GM12878 (cell line): ENCODE data around the gene UMOD. TPM values are rescaled to one million over a fixed set of nuclear protein-coding genes. Genes with fewer than 3 reads are reported as not detected.

ENCODE experiments used
- ATAC-seq: fragments of 200-7000 bp; cut with Tn5 transposase; 3 replicates; pipeline ENCODE4 v1.9.1; 2020; ENCODE audit warnings: mild to moderate bottlenecking, moderate library complexity
- BruUV-seq: library from RNA; stranded (reverse); fragments of 400-500 nt; replicated peaks from 2 replicates; lab custom pipeline; 2021; lab: Mats Ljungman, UMichigan
- CTCF ChIA-PET: fragments of 300-600 bp; sonication (Branson Sonifier 250); formaldehyde crosslinking; extraction: SDS; loops from one replicate; lab custom pipeline; 2021; ENCODE audit warnings: inconsistent platforms; lab: Yijun Ruan, JAX
- POLR2A ChIA-PET: fragments of 350-600 bp; formaldehyde crosslinking; extraction: SDS; loops from one replicate; lab custom pipeline; 2021; ENCODE audit warnings: inconsistent platforms; lab: Charles Lee
- RAD21 ChIA-PET: fragments of 300-600 bp; sonication (Branson Sonifier 250); formaldehyde crosslinking; loops from one replicate; lab custom pipeline; 2023; ENCODE audit warnings: antibody characterized with exemption; ENCODE audit not compliant: unreplicated experiment; lab: Charles Lee
- SMC1A ChIA-PET: fragments of 300-600 bp; sonication (Branson Sonifier 250); formaldehyde crosslinking; loops from one replicate; lab custom pipeline; 2023; ENCODE audit not compliant: unreplicated experiment, uncharacterized antibody; lab: Charles Lee
- DNase-seq: peaks from one replicate; pipeline ENCODE4 v3.0.0-alpha.2; 2011; ENCODE audit warnings: low read depth, low spot score
- FAIRE-seq: peaks from 3 replicates; lab custom pipeline; 2011; peaks lifted over from hg19 to GRCh38; lab: Jason Lieb, UNC
- H2AFZ ChIP-seq: 2 replicates; pipeline ENCODE4 v1.6.0; 2011; ENCODE audit warnings: low read depth, low read length, control low read depth; ENCODE audit not compliant: control insufficient read depth
- H3K27ac ChIP-seq: 2 replicates; pipeline ENCODE4 v1.5.1; 2011; ENCODE audit warnings: control low read depth; ENCODE audit not compliant: control insufficient read depth, insufficient read depth
- H3K27me3 ChIP-seq, 2 experiments: replicated peaks in 1 of 2; 2 replicates each; pipeline versions ENCODE4 v1.6.0 to v1.6.1; 2011; ENCODE audit warnings: low read length in 1 of 2; ENCODE audit not compliant: control insufficient read depth in 2 of 2, insufficient read depth in 2 of 2
- H3K36me3 ChIP-seq, 2 experiments: 2 replicates each; pipeline ENCODE4 v1.5.1; 2011; ENCODE audit warnings: low read length in 1 of 2; ENCODE audit not compliant: control insufficient read depth in 2 of 2, insufficient read depth in 2 of 2
- H3K4me1 ChIP-seq: 2 replicates; pipeline ENCODE4 v1.6.1; 2011; ENCODE audit warnings: mild to moderate bottlenecking, low read length, moderate library complexity, mixed read lengths; ENCODE audit not compliant: control insufficient read depth, insufficient read depth
- H3K4me2 ChIP-seq: 2 replicates; pipeline ENCODE4 v1.6.0; 2011; ENCODE audit warnings: control low read depth; ENCODE audit not compliant: control insufficient read depth, insufficient read depth
- H3K4me3 ChIP-seq: fragments of 200-600 bp; sonication (generic); 2 replicates; pipeline ENCODE4 v1.5.1; 2016
- H3K79me2 ChIP-seq: 2 replicates; pipeline ENCODE4 v1.6.0; 2011; ENCODE audit warnings: low read length; ENCODE audit not compliant: control insufficient read depth, insufficient read depth
- H3K9ac ChIP-seq: 2 replicates; pipeline ENCODE4 v1.8.0; 2011; ENCODE audit warnings: low read length, control low read depth, mixed read lengths; ENCODE audit not compliant: control insufficient read depth, insufficient read depth
- H3K9me3 ChIP-seq: replicated peaks from 3 replicates; pipeline ENCODE4 v1.5.1; 2011; ENCODE audit warnings: mild to moderate bottlenecking, low read length; ENCODE audit not compliant: control insufficient read depth, insufficient read depth
- H4K20me1 ChIP-seq: 2 replicates; pipeline ENCODE4 v1.6.0; 2011; ENCODE audit not compliant: control insufficient read depth, insufficient read depth
- E2F8 ChIP-seq: fragments of 450-650 bp; IDR thresholded peaks from 2 replicates; pipeline ENCODE4 v1.6.1; 2018; ENCODE audit warnings: mild to moderate bottlenecking, low read depth, moderate library complexity; ENCODE audit not compliant: partially characterized antibody
- FOS ChIP-seq: IDR thresholded peaks from 3 replicates; pipeline ENCODE4 v1.6.1; 2011; ENCODE audit warnings: borderline replicate concordance; ENCODE audit not compliant: insufficient read length; ENCODE audit errors: extremely low read depth
- FOXM1 ChIP-seq: IDR thresholded peaks from 2 replicates; pipeline ENCODE4 v1.6.1; 2012; ENCODE audit warnings: low read depth, mild to moderate bottlenecking, inconsistent platforms, low read length, moderate library complexity
- HDAC2 ChIP-seq: fragments of 200-600 bp; sonication (generic); IDR thresholded peaks from 2 replicates; pipeline ENCODE4 v1.6.1; 2017
- YY1 ChIP-seq: IDR thresholded peaks from 2 replicates; pipeline ENCODE4 v1.6.1; 2011; ENCODE audit warnings: low read depth, mild to moderate bottlenecking, low read length
- ZNF24 ChIP-seq: fragments of 450-650 bp; IDR thresholded peaks from 2 replicates; pipeline ENCODE4 v1.6.1; 2017; ENCODE audit warnings: antibody characterized with exemption, mild to moderate bottlenecking
- WGBS: methylation state at CpG from one replicate; pipeline ENCODE4 v1.1.6; 2016; ENCODE audit warnings: low lambda C conversion rate; ENCODE audit not compliant: insufficient replicate concordance, insufficient coverage; ENCODE audit errors: missing lambda C conversion rate; 5-methylcytosine and 5-hydroxymethylcytosine counted together
- in situ Hi-C: fragments of 300-500 bp; cut with MboI; formaldehyde crosslinking; loops from 9 replicates; pipeline ENCODE4 v1.14.3; 2018; ENCODE audit warnings: mixed read lengths
- intact Hi-C: fragments of 100-400 bp; cut with micrococcal nuclease; formaldehyde crosslinking; loops from one replicate; pipeline ENCODE4 v1.14.2; 2022; ENCODE audit not compliant: unreplicated experiment
- polyA plus RNA-seq, 11 experiments: library from polyadenylated mRNA; depleted of rRNA in 4 of 11; unstranded in 6 of 11; stranded (reverse) in 5 of 11; fragments of >200 nt; fragmentation: Nextera tagmentation in 4 of 11; fragmentation: Illumina TruSeq in 1 of 11; extraction: Ambion mirVana in 4 of 11; extraction: Trizol in 1 of 11; gene quantifications; 1 replicate in 1 of 11; 2 replicates in 10 of 11; pipeline versions ENCODE4 v1.2.1 to v1.2.3, GENCODE V29; 2011 to 2016; ENCODE audit warnings: inconsistent platforms in 2 of 11, missing spikeins in 2 of 11, low read depth in 1 of 11
- total RNA-seq, 4 experiments: library from RNA; depleted of rRNA in 3 of 4; stranded (reverse); fragments of >200 nt in 3 of 4; fragmentation: Illumina TruSeq in 1 of 4; extraction: Trizol in 1 of 4; gene quantifications; 2 replicates each; pipeline versions ENCODE4 v1.2.1 to v1.2.3, GENCODE V29; 2013 to 2021
- TF ChIP-seq, protein P1 (sequence below): fragments of 450-650 bp; formaldehyde crosslinking; IDR thresholded peaks from 2 replicates; pipeline ENCODE4 v1.4.0; 2022; ENCODE audit warnings: mild to moderate bottlenecking, moderate library complexity

UMOD gene
- total and polyA plus RNA-seq, 10 of the 15 experiments (the other 5 are each of a cell fraction or from before 2014, with no cell fraction given), result not detected

DNA sequence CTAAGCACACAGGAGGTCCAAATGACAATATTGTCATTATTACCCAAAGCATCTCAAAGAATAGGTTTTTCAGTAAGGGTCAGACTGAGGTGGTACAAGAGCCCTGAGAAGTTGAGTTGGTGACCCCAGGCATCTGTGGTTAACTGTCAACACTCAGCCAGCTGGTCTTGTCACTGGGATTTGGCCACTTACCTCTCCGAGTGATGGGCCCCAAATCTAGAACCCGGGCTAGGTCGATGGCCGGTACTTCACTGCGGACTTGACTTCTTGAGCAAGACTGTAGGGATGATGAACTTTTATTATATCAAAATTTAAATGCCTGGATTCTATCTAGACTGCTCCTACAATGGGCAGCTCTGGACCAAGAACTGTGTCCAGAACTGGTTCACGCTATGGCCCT, 36.8 kb downstream of the UMOD start (continued):
- TF ChIP-seq ZNF24, result no peak
- TF ChIP-seq, protein P1, sequence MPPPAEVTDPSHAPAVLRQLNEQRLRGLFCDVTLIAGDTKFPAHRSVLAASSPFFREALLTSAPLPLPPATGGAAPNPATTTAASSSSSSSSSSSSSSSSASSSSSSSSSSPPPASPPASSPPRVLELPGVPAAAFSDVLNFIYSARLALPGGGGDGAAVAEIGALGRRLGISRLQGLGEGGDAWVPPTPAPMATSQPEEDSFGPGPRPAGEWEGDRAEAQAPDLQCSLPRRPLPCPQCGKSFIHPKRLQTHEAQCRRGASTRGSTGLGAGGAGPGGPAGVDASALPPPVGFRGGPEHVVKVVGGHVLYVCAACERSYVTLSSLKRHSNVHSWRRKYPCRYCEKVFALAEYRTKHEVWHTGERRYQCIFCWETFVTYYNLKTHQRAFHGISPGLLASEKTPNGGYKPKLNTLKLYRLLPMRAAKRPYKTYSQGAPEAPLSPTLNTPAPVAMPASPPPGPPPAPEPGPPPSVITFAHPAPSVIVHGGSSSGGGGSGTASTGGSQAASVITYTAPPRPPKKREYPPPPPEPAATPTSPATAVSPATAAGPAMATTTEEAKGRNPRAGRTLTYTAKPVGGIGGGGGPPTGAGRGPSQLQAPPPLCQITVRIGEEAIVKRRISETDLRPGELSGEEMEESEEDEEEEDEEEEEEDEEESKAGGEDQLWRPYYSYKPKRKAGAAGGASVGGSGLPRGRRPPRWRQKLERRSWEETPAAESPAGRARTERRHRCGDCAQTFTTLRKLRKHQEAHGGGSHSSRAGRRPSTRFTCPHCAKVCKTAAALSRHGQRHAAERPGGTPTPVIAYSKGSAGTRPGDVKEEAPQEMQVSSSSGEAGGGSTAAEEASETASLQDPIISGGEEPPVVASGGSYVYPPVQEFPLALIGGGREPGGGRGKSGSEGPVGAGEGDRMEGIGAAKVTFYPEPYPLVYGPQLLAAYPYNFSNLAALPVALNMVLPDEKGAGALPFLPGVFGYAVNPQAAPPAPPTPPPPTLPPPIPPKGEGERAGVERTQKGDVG, result no peak
- TF ChIP-seq HDAC2, result no peak
- TF ChIP-seq FOS, result no peak
- TF ChIP-seq FOXM1, result no peak
- no peak for TF ChIP-seq YY1

- no peaks in the 10 kb centered on the region for H3K36me3 ChIP-seq
- no peak for ATAC-seq
- no peak for FAIRE-seq
- no peak for TF ChIP-seq E2F8
- TF ChIP-seq, all 136 proteins: peak for 0
- ChIA-PET POLR2A (no interaction called here), RAD21 (interaction anchor here (0.7 to 1.0 kb wide), 2 partner anchors 397 to 571 kb away, joined by 3 to 4 read pairs; no protein-coding TSS in a partner anchor), CTCF (interaction anchor here (0.9 to 1.7 kb wide), 2 partner anchors 9 to 14 kb away, joined by 3 to 4 read pairs; no protein-coding TSS in a partner anchor), SMC1A (interaction anchor here (1.3 kb wide), 1 partner anchor 14 kb away, joined by 4 read pairs; no protein-coding TSS in a partner anchor)
- 34% methylated on average over 3 of the region's 3 CpGs for WGBS
- Histone ChIP-seq H3K9me3 (no peaks in the 10 kb centered on the region), H3K79me2 (no peaks in the 10 kb centered on the region), H2AFZ (no peak overlapping the region), H3K4me2 (no peak overlapping the region), H3K9ac (no peak overlapping the region), H3K27ac (no peak overlapping the region), H3K4me3 (no peak overlapping the region), H3K27me3 (no peaks in the 10 kb centered on the region), H3K4me1 (no peaks in the 10 kb centered on the region), H4K20me1 (no peaks in the 10 kb centered on the region)
- DNase-seq, result no peak
- intact Hi-C loops, result no loop called here
- in situ Hi-C loops, result no loop called here
- BruUV-seq, result no TSS peak
These were observed 37.9 kb downstream of the UMOD start for GRCh38 chr16:20314575-20314974.
